Stimulated activated CD4-positive, alpha-beta T cell treated with anti-CD3 and anti-CD28 coated beads, Interleukin-1b, Interleukin-23, amount 100 ng/mL, for 24 hours (primary cell): ENCODE results near the gene KRT10.
"Not testable (repeated sequence)": the region's sequence is repeated elsewhere in the genome, so short reads cannot be mapped to it uniquely, and the experiment has no call there.

Experiments
- DNase-seq, 4 experiments: peaks; one replicate each; pipeline ENCODE4 v3.0.0-alpha.2; 2020; ENCODE audit warnings: low read depth in 4 of 4, low spot score in 1 of 4

The KRT10 gene

GRCh38 chr17:40822132-40822812 lies at the start of gene KRT10:
TSS of gene KRT10 (minus strand) at chr17:40822614. CDS start at chr17:40822585, 29 bp downstream.
- no peak for DNase-seq

GRCh38 chr17:40871316-40871715 lies 48.9 kb upstream of the KRT10 start:
- DNase-seq = no peak

GRCh38 chr17:40870136-40870535 lies 47.7 kb upstream of the KRT10 start:
- no peak for DNase-seq

GRCh38 chr17:40866838-40867237 lies 44.4 kb upstream of the KRT10 start, which contains the start of gene KRT12:
TSS of gene KRT12 (minus strand) at chr17:40867223. CDS start at chr17:40867186, 37 bp downstream.
- no peak for DNase-seq

- DNase-seq = no peak
These were observed 42.4 kb upstream of the KRT10 start for GRCh38 chr17:40864661-40865390.

GRCh38 chr17:40862985-40863733 lies 40.7 kb upstream of the KRT10 start:
- no peak for DNase-seq

GRCh38 chr17:40859536-40859935 lies 37.1 kb upstream of the KRT10 start:
- no peak for DNase-seq

- not testable (repeated sequence) for DNase-seq
These were observed 36.3 kb upstream of the KRT10 start for GRCh38 chr17:40858667-40859066.

- DNase-seq = no peak
These were observed 35.1 kb upstream of the KRT10 start for GRCh38 chr17:40857535-40857934.

GRCh38 chr17:40854175-40854814 lies 31.9 kb upstream of the KRT10 start:
- no peak for DNase-seq

GRCh38 chr17:40852364-40852763 lies 29.9 kb upstream of the KRT10 start:
- no peak for DNase-seq

- DNase-seq = no peak
These were observed 28.0 kb upstream of the KRT10 start for GRCh38 chr17:40850293-40850972.

- no peak for DNase-seq
These were observed 27.3 kb upstream of the KRT10 start for GRCh38 chr17:40849723-40850122.

GRCh38 chr17:40848583-40849235 lies 26.3 kb upstream of the KRT10 start:
- no peak for DNase-seq

GRCh38 chr17:40846515-40847144 lies 24.2 kb upstream of the KRT10 start:
- DNase-seq = no peak

- no peak for DNase-seq
These were observed 22.3 kb upstream of the KRT10 start for GRCh38 chr17:40844671-40845107.

GRCh38 chr17:40843242-40843641 lies 20.8 kb upstream of the KRT10 start:
- no peak for DNase-seq

- DNase-seq = no peak
These were observed 18.8 kb upstream of the KRT10 start for GRCh38 chr17:40841246-40841645.

GRCh38 chr17:40839194-40839593 lies 16.8 kb upstream of the KRT10 start:
- DNase-seq = no peak

- no peak for DNase-seq
These were observed 13.6 kb upstream of the KRT10 start for GRCh38 chr17:40836020-40836419.
